Glomerular visceral epithelial cell (primary cell): ENCODE data around the gene MOCS3.

Source experiments
- DNase-seq: peaks from one replicate; pipeline ENCODE4 v3.0.0-alpha.2; 2016; ENCODE audit errors: extremely low spot score

The MOCS3 gene

GRCh38 chr20:51011479-51011878, 52.9 kb downstream of the MOCS3 start:
- DNase-seq = no peak

DNA sequence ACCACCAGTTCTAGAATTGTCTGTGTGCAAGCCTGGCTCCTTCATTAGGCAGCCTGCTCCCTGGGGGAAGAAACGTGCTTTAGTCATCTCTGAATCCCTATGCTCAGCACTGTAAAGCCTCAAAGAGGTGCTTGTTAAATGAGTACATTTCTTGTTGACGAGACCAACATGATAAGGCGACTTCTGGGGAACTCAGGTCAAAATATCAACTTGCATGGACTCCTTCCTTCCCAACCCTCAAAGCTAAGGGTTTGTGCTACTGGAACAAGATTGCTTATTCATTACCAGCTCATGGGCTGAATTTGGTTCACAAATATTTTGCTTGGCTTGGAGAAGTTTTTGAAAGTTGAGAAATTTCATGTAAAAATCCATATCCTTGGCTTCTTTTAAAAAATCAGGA, 53.7 kb downstream of the MOCS3 start:
- DNase-seq = no peak
